Measurements from ENCODE around the gene GJD2. TPM values are rescaled to one million over a fixed set of nuclear protein-coding genes. Genes with fewer than 3 reads are reported as not detected.

GJD2 gene
- total and polyA plus RNA-seq, 5 donors from 2014 or later = not detected

- Histone ChIP-seq H3K27me3 (ENCODE audit: control insufficient read depth, insufficient read depth, low read length) (peaks cover 14% of the 10 kb centered on the region), H3K36me3 (ENCODE audit: control insufficient read depth, insufficient read depth, low read length) (no peaks in the 10 kb centered on the region), H3K4me3 (ENCODE audit: low read depth, low read length) (no peak within 1 kb of the TSS), H3K4me1 (ENCODE audit: control insufficient read depth, insufficient read depth, low read length, poor library complexity, severe bottlenecking) (no peaks in the 10 kb centered on the region), H3K9me3 (ENCODE audit: control insufficient read depth in 2 of 2, low read length in 2 of 2) (no peaks in the 10 kb centered on the region), H3K27ac (ENCODE audit: insufficient read depth, low read length, poor library complexity, severe bottlenecking) (no peak within 1 kb of the TSS)
- ATAC-seq (ENCODE audit: low read depth in 2 of 2) (no peak), DNase-seq (no peak)
- Mint-ChIP-seq H3K4me3 (peak within 1 kb of the TSS in 1 of 4 donors; percentile 30), H3K9me3 (peaks cover 0 to 6% (median 0%) of the 10 kb centered on the region in 7 donors), H3K36me3 (no peaks in the 10 kb centered on the region), H3K27me3 (peaks cover 48% of the 10 kb centered on the region), H3K27ac (peak within 1 kb of the TSS in 1 of 3 donors; percentile 67), H3K4me1 (no peaks in the 10 kb centered on the region)
Measured at GRCh38 chr15:34795267-34796081, 40.7 kb upstream of the GJD2 start, which contains the start of gene ACTC1. Gene ACTC1, minus strand, starts transcription at chr15:34795549. Its CDS starts 741 bp downstream, at chr15:34794808.

GRCh38 chr15:34794590-34795206 is 39.9 kb upstream of the GJD2 start:
- Mint-ChIP-seq H3K4me1 (no peaks in the 10 kb centered on the region), H3K36me3 (no peaks in the 10 kb centered on the region), H3K4me3 (peak overlapping the region in 1 of 4 donors; percentile 30), H3K27me3 (peaks cover 52% of the 10 kb centered on the region), H3K9me3 (peaks cover 0 to 6% (median 0%) of the 10 kb centered on the region in 7 donors), H3K27ac (peak overlapping the region in 1 of 3 donors; percentile 67)
- Histone ChIP-seq H3K4me1 (ENCODE audit: control insufficient read depth, insufficient read depth, low read length, poor library complexity, severe bottlenecking) (no peaks in the 10 kb centered on the region), H3K4me3 (ENCODE audit: low read depth, low read length) (no peak overlapping the region), H3K9me3 (ENCODE audit: control insufficient read depth in 2 of 2, low read length in 2 of 2) (no peaks in the 10 kb centered on the region), H3K36me3 (ENCODE audit: control insufficient read depth, insufficient read depth, low read length) (no peaks in the 10 kb centered on the region), H3K27ac (ENCODE audit: insufficient read depth, low read length, poor library complexity, severe bottlenecking) (no peak overlapping the region), H3K27me3 (ENCODE audit: control insufficient read depth, insufficient read depth, low read length) (peaks cover 14% of the 10 kb centered on the region)
- DNase-seq (no peak), ATAC-seq (ENCODE audit: low read depth in 2 of 2) (no peak)

GRCh38 chr15:34793901-34794300 is 39.1 kb upstream of the GJD2 start:
- H3K9me3 Mint-ChIP-seq = peaks cover 0 to 6% (median 0%) of the 10 kb centered on the region in 7 donors
- no peaks in the 10 kb centered on the region for H3K36me3 Mint-ChIP-seq
- no peak for DNase-seq
- no peaks in the 10 kb centered on the region for H3K9me3 ChIP-seq (ENCODE audit: control insufficient read depth in 2 of 2, low read length in 2 of 2)
- H3K27me3 Mint-ChIP-seq = peaks cover 50% of the 10 kb centered on the region
- no peak for ATAC-seq (ENCODE audit: low read depth in 2 of 2)
- peak overlapping the region in 1 of 4 donors; percentile 44 for H3K4me3 Mint-ChIP-seq
- H3K4me1 ChIP-seq (ENCODE audit: control insufficient read depth, insufficient read depth, low read length, poor library complexity, severe bottlenecking) = no peaks in the 10 kb centered on the region
- peaks cover 14% of the 10 kb centered on the region for H3K27me3 ChIP-seq (ENCODE audit: control insufficient read depth, insufficient read depth, low read length)
- peak overlapping the region in 1 of 3 donors; percentile 67 for H3K27ac Mint-ChIP-seq
- H3K27ac ChIP-seq (ENCODE audit: insufficient read depth, low read length, poor library complexity, severe bottlenecking) = no peak overlapping the region
- H3K36me3 ChIP-seq (ENCODE audit: control insufficient read depth, insufficient read depth, low read length) = no peaks in the 10 kb centered on the region
- no peaks in the 10 kb centered on the region for H3K4me1 Mint-ChIP-seq
- H3K4me3 ChIP-seq (ENCODE audit: low read depth, low read length) = no peak overlapping the region

- Mint-ChIP-seq H3K4me3 (no peak overlapping the region), H3K9me3 (peaks cover 0 to 6% (median 0%) of the 10 kb centered on the region in 7 donors), H3K27ac (peak overlapping the region in 1 of 3 donors; percentile 22), H3K27me3 (peaks cover 50% of the 10 kb centered on the region), H3K36me3 (no peaks in the 10 kb centered on the region), H3K4me1 (no peaks in the 10 kb centered on the region)
- Histone ChIP-seq H3K36me3 (ENCODE audit: control insufficient read depth, insufficient read depth, low read length) (no peaks in the 10 kb centered on the region), H3K27me3 (ENCODE audit: control insufficient read depth, insufficient read depth, low read length) (peaks cover 14% of the 10 kb centered on the region), H3K4me1 (ENCODE audit: control insufficient read depth, insufficient read depth, low read length, poor library complexity, severe bottlenecking) (no peaks in the 10 kb centered on the region), H3K27ac (ENCODE audit: insufficient read depth, low read length, poor library complexity, severe bottlenecking) (no peak overlapping the region), H3K9me3 (ENCODE audit: control insufficient read depth in 2 of 2, low read length in 2 of 2) (no peaks in the 10 kb centered on the region), H3K4me3 (ENCODE audit: low read depth, low read length) (no peak overlapping the region)
- no peak for DNase-seq
- no peak for ATAC-seq (ENCODE audit: low read depth in 2 of 2)
Measured at GRCh38 chr15:34793071-34793470, 38.3 kb upstream of the GJD2 start.

GRCh38 chr15:34791701-34792100 is 36.9 kb upstream of the GJD2 start:
- Histone ChIP-seq H3K27me3 (ENCODE audit: control insufficient read depth, insufficient read depth, low read length) (peaks cover 10% of the 10 kb centered on the region), H3K9me3 (ENCODE audit: control insufficient read depth in 2 of 2, low read length in 2 of 2) (no peaks in the 10 kb centered on the region), H3K36me3 (ENCODE audit: control insufficient read depth, insufficient read depth, low read length) (no peaks in the 10 kb centered on the region), H3K27ac (ENCODE audit: insufficient read depth, low read length, poor library complexity, severe bottlenecking) (no peak overlapping the region), H3K4me1 (ENCODE audit: control insufficient read depth, insufficient read depth, low read length, poor library complexity, severe bottlenecking) (no peaks in the 10 kb centered on the region), H3K4me3 (ENCODE audit: low read depth, low read length) (no peak overlapping the region)
- no peak overlapping the region for H3K27ac Mint-ChIP-seq
- ATAC-seq (ENCODE audit: low read depth in 2 of 2) = no peak
- H3K4me1 Mint-ChIP-seq = no peaks in the 10 kb centered on the region
- peaks cover 0 to 4% (median 0%) of the 10 kb centered on the region in 7 donors for H3K9me3 Mint-ChIP-seq
- no peak for DNase-seq
- peaks cover 39% of the 10 kb centered on the region for H3K27me3 Mint-ChIP-seq
- H3K36me3 Mint-ChIP-seq = no peaks in the 10 kb centered on the region
- H3K4me3 Mint-ChIP-seq = no peak overlapping the region

GRCh38 chr15:34790121-34790520 is 35.3 kb upstream of the GJD2 start:
- H3K27ac ChIP-seq (ENCODE audit: insufficient read depth, low read length, poor library complexity, severe bottlenecking) = no peak overlapping the region
- Mint-ChIP-seq H3K27ac (no peak overlapping the region), H3K4me1 (no peaks in the 10 kb centered on the region), H3K27me3 (peaks cover 39% of the 10 kb centered on the region), H3K36me3 (no peaks in the 10 kb centered on the region), H3K4me3 (no peak overlapping the region), H3K9me3 (peaks cover 0 to 4% (median 0%) of the 10 kb centered on the region in 7 donors)
- peaks cover 2% of the 10 kb centered on the region for H3K27me3 ChIP-seq (ENCODE audit: control insufficient read depth, insufficient read depth, low read length)
- H3K4me1 ChIP-seq (ENCODE audit: control insufficient read depth, insufficient read depth, low read length, poor library complexity, severe bottlenecking) = no peaks in the 10 kb centered on the region
- no peak for DNase-seq
- no peak overlapping the region for H3K4me3 ChIP-seq (ENCODE audit: low read depth, low read length)
- H3K9me3 ChIP-seq (ENCODE audit: control insufficient read depth in 2 of 2, low read length in 2 of 2) = no peaks in the 10 kb centered on the region
- no peak for ATAC-seq (ENCODE audit: low read depth in 2 of 2)
- no peaks in the 10 kb centered on the region for H3K36me3 ChIP-seq (ENCODE audit: control insufficient read depth, insufficient read depth, low read length)

- H3K36me3 Mint-ChIP-seq = no peaks in the 10 kb centered on the region
- no peaks in the 10 kb centered on the region for H3K9me3 ChIP-seq (ENCODE audit: control insufficient read depth in 2 of 2, low read length in 2 of 2)
- peak overlapping the region in 1 of 4 donors; percentile 58 for H3K4me3 Mint-ChIP-seq
- DNase-seq = no peak
- no peak for ATAC-seq (ENCODE audit: low read depth in 2 of 2)
- no peaks in the 10 kb centered on the region for H3K4me1 Mint-ChIP-seq
- H3K4me1 ChIP-seq (ENCODE audit: control insufficient read depth, insufficient read depth, low read length, poor library complexity, severe bottlenecking) = no peaks in the 10 kb centered on the region
- no peak overlapping the region for H3K4me3 ChIP-seq (ENCODE audit: low read depth, low read length)
- peaks cover 33% of the 10 kb centered on the region for H3K27me3 Mint-ChIP-seq
- H3K27me3 ChIP-seq (ENCODE audit: control insufficient read depth, insufficient read depth, low read length) = peaks cover 2% of the 10 kb centered on the region
- H3K27ac Mint-ChIP-seq = no peak overlapping the region
- H3K36me3 ChIP-seq (ENCODE audit: control insufficient read depth, insufficient read depth, low read length) = no peaks in the 10 kb centered on the region
- H3K9me3 Mint-ChIP-seq = peaks cover 0 to 3% (median 0%) of the 10 kb centered on the region in 7 donors
- H3K27ac ChIP-seq (ENCODE audit: insufficient read depth, low read length, poor library complexity, severe bottlenecking) = no peak overlapping the region
Measured at GRCh38 chr15:34789326-34789725, 34.5 kb upstream of the GJD2 start.
